D721Med (cell line): ENCODE results near the gene PKN1.
"Not testable (repeated sequence)": the region's sequence is repeated elsewhere in the genome, so short reads cannot be mapped to it uniquely, and the experiment has no call there.

Experiments
- DNase-seq: peaks from one replicate; pipeline ENCODE4 v3.0.0; 2011; ENCODE audit warnings: low spot score; ENCODE audit not compliant: insufficient read length
- FAIRE-seq: peaks from 2 replicates; lab custom pipeline; 2011; peaks lifted over from hg19 to GRCh38; lab: Jason Lieb, UNC
- CTCF ChIP-seq: IDR thresholded peaks from 2 replicates; pipeline ENCODE4 v1.5.1; 2012; ENCODE audit warnings: mild to moderate bottlenecking, control low read depth; ENCODE audit not compliant: insufficient read depth; ENCODE audit errors: missing control alignments

The PKN1 gene

GRCh38 chr19:14460935-14461334 is 27.8 kb downstream of the PKN1 start:
- TF ChIP-seq CTCF: no peak
- FAIRE-seq (no peak), DNase-seq (no peak)

- FAIRE-seq, DNase-seq: not testable (repeated sequence)
Observed at GRCh38 chr19:14462401-14462800, 29.3 kb downstream of the PKN1 start.

- no peak for TF ChIP-seq CTCF
- no peak for FAIRE-seq
Observed at GRCh38 chr19:14463747-14464146, 30.6 kb downstream of the PKN1 start.

GRCh38 chr19:14467391-14467790 is 34.3 kb downstream of the PKN1 start:
- no peak for FAIRE-seq
- no peak for DNase-seq
- TF ChIP-seq CTCF: no peak

More at GRCh38 chr19:14463747-14464146, 30.6 kb downstream of the PKN1 start:
- no peak for DNase-seq

- no peak for TF ChIP-seq CTCF
- FAIRE-seq (no peak), DNase-seq (no peak)
Observed at GRCh38 chr19:14467816-14468215, 34.7 kb downstream of the PKN1 start.

- DNase-seq: no peak
- TF ChIP-seq CTCF: no peak
- no peak for FAIRE-seq
Observed at GRCh38 chr19:14470031-14470876, 37.1 kb downstream of the PKN1 start.

- no peak for TF ChIP-seq CTCF
- FAIRE-seq: no peak
- DNase-seq: no peak
Observed at GRCh38 chr19:14471436-14472187, 38.5 kb downstream of the PKN1 start.
